ENCODE measurements around the gene GATB.

Gene GATB

DNA sequence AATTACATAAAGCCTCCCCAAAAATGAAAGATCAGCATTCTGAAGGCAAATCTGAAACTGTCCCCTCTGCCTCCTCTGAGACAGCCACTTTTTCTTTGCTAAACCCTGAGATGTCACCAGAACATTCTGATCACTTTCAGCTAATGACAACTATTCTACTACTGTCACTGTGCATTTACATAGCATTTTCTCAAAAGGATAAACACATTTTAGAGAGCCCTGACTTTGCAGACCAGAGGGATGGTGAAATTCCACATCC, 72.1 kb downstream of the GATB start:
- Histone ChIP-seq H3K4me3 (ENCODE audit: control insufficient read depth in 1 of 7, extremely low read depth in 1 of 7, insufficient read depth in 4 of 7, low read depth in 2 of 7, low read length in 6 of 7) (no peak overlapping the region), H3K4me1 (ENCODE audit: control extremely low read depth in 1 of 4, control insufficient read depth in 4 of 4, insufficient read depth in 4 of 4, low read length in 3 of 4) (no peaks in the 10 kb centered on the region), H3K27me3 (replicated peaks in 2 of 5; ENCODE audit: control insufficient read depth in 4 of 5, insufficient read depth in 5 of 5, low read length in 4 of 5) (no peaks in the 10 kb centered on the region), H3K9me3 (ENCODE audit: control extremely low read depth in 1 of 5, control insufficient read depth in 4 of 5, insufficient read depth in 2 of 5, low read depth in 1 of 5, low read length in 4 of 5) (no peaks in the 10 kb centered on the region), H3K27ac (ENCODE audit: insufficient read depth in 1 of 2, low read depth in 1 of 2, low read length in 2 of 2, poor library complexity in 1 of 2, severe bottlenecking in 2 of 2) (no peak overlapping the region), H3K36me3 (ENCODE audit: control insufficient read depth in 4 of 4, insufficient read depth in 4 of 4, low read length in 3 of 4) (peaks cover 0 to 29% (median 19%) of the 10 kb centered on the region in 4 experiments)
- POLR2A ChIA-PET: no interaction called here
- DNase-seq: no peak
- CTCF ChIA-PET: no interaction called here

GRCh38 chr4:151688003-151688784, 72.6 kb downstream of the GATB start:
- no peak overlapping the region for H3K27ac ChIP-seq (ENCODE audit: insufficient read depth in 1 of 2, low read depth in 1 of 2, low read length in 2 of 2, poor library complexity in 1 of 2, severe bottlenecking in 2 of 2)
- 96% methylated on average over 13 of the region's 14 CpGs for WGBS (ENCODE audit: insufficient coverage)
- POLR2A ChIA-PET: no interaction called here
- H3K36me3 ChIP-seq (ENCODE audit: control insufficient read depth in 4 of 4, insufficient read depth in 4 of 4, low read length in 3 of 4): peaks cover 0 to 33% (median 20%) of the 10 kb centered on the region in 4 experiments
- DNase-seq: no peak
- CTCF ChIA-PET: no interaction called here
- H3K27me3 ChIP-seq (replicated peaks in 2 of 5; ENCODE audit: control insufficient read depth in 4 of 5, insufficient read depth in 5 of 5, low read length in 4 of 5): no peaks in the 10 kb centered on the region
- H3K4me1 ChIP-seq (ENCODE audit: control extremely low read depth in 1 of 4, control insufficient read depth in 4 of 4, insufficient read depth in 4 of 4, low read length in 3 of 4): no peaks in the 10 kb centered on the region
- H3K4me3 ChIP-seq (ENCODE audit: control insufficient read depth in 1 of 7, extremely low read depth in 1 of 7, insufficient read depth in 4 of 7, low read depth in 2 of 7, low read length in 6 of 7): no peak overlapping the region
- no peaks in the 10 kb centered on the region for H3K9me3 ChIP-seq (ENCODE audit: control extremely low read depth in 1 of 5, control insufficient read depth in 4 of 5, insufficient read depth in 2 of 5, low read depth in 1 of 5, low read length in 4 of 5)

DNA sequence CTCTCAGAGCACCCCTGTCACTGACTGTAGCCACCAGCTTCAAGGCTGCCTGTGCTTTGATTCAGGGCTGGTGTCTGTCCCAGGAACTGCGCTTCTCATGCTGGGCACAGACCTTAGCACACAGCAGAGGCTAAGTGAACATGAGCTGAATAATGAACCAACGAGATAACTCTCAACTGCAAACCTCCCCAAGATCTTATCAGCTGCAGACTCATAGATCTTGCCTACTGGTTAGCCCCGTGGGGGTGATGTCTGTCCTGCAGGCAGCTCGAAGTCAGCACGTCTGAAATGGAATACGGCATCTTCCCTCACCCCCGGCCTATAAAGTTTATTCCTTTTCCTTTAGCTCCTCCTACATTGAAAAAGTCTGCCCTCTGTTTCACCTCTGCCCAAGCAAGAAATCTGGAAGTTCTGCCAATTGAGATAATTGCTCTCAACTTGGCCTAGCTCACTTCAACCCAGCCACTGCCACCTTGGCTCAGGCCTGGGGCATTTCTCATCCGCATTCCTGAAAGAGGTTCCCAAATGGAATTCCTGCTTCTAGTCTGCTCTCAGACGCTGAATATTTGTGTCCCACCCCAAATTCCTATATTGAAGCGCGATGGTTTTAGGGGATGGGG, 73.7 kb downstream of the GATB start:
- Histone ChIP-seq H3K36me3 (ENCODE audit: control insufficient read depth in 4 of 4, insufficient read depth in 4 of 4, low read length in 3 of 4) (peaks cover 2 to 35% (median 22%) of the 10 kb centered on the region in 4 experiments), H3K27ac (ENCODE audit: insufficient read depth in 1 of 2, low read depth in 1 of 2, low read length in 2 of 2, poor library complexity in 1 of 2, severe bottlenecking in 2 of 2) (no peak overlapping the region), H3K4me1 (ENCODE audit: control extremely low read depth in 1 of 4, control insufficient read depth in 4 of 4, insufficient read depth in 4 of 4, low read length in 3 of 4) (no peaks in the 10 kb centered on the region), H3K27me3 (replicated peaks in 2 of 5; ENCODE audit: control insufficient read depth in 4 of 5, insufficient read depth in 5 of 5, low read length in 4 of 5) (no peaks in the 10 kb centered on the region), H3K4me3 (ENCODE audit: control insufficient read depth in 1 of 7, extremely low read depth in 1 of 7, insufficient read depth in 4 of 7, low read depth in 2 of 7, low read length in 6 of 7) (no peak overlapping the region), H3K9me3 (ENCODE audit: control extremely low read depth in 1 of 5, control insufficient read depth in 4 of 5, insufficient read depth in 2 of 5, low read depth in 1 of 5, low read length in 4 of 5) (no peaks in the 10 kb centered on the region)
- DNase-seq: no peak
- POLR2A ChIA-PET: no interaction called here
- WGBS (ENCODE audit: insufficient coverage): 96% methylated on average over 7 of the region's 11 CpGs
- CTCF ChIA-PET: interaction anchor here (0.8 kb wide), 1 partner anchor 15 kb away, joined by 3 read pairs; no protein-coding TSS in a partner anchor

GRCh38 chr4:151685303-151685702, 75.5 kb downstream of the GATB start:
- Histone ChIP-seq H3K9me3 (ENCODE audit: control extremely low read depth in 1 of 5, control insufficient read depth in 4 of 5, insufficient read depth in 2 of 5, low read depth in 1 of 5, low read length in 4 of 5) (no peaks in the 10 kb centered on the region), H3K27me3 (replicated peaks in 2 of 5; ENCODE audit: control insufficient read depth in 4 of 5, insufficient read depth in 5 of 5, low read length in 4 of 5) (no peaks in the 10 kb centered on the region), H3K4me1 (ENCODE audit: control extremely low read depth in 1 of 4, control insufficient read depth in 4 of 4, insufficient read depth in 4 of 4, low read length in 3 of 4) (no peaks in the 10 kb centered on the region), H3K27ac (ENCODE audit: insufficient read depth in 1 of 2, low read depth in 1 of 2, low read length in 2 of 2, poor library complexity in 1 of 2, severe bottlenecking in 2 of 2) (no peak overlapping the region), H3K36me3 (ENCODE audit: control insufficient read depth in 4 of 4, insufficient read depth in 4 of 4, low read length in 3 of 4) (peaks cover 11 to 48% (median 26%) of the 10 kb centered on the region in 4 experiments), H3K4me3 (ENCODE audit: control insufficient read depth in 1 of 7, extremely low read depth in 1 of 7, insufficient read depth in 4 of 7, low read depth in 2 of 7, low read length in 6 of 7) (no peak overlapping the region)
- POLR2A ChIA-PET: no interaction called here
- CTCF ChIA-PET: no interaction called here
- no peak for DNase-seq
- 98% methylated on average over 5 of the region's 5 CpGs for WGBS (ENCODE audit: insufficient coverage)

DNA sequence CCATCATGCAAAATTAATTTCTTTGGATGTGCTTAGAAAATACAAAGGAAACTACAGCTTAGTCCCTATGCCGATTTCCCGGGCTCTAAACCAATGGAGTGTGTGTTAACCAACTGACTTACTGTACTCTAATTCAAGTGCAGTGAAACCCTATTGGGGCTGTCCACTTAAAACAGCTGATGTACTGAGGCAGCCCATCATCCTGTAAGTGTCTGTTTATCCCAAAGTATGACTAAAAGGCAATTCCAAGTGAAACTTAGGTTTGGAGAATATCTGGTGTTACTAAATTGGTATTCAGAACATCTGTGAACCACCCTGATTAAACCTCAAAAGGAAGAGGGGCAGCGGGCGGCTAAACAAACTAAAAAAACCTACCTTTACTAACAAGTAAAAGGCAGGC, 79.7 kb downstream of the GATB start:
- Histone ChIP-seq H3K27ac (ENCODE audit: insufficient read depth in 1 of 2, low read depth in 1 of 2, low read length in 2 of 2, poor library complexity in 1 of 2, severe bottlenecking in 2 of 2) (no peak overlapping the region), H3K9me3 (ENCODE audit: control extremely low read depth in 1 of 5, control insufficient read depth in 4 of 5, insufficient read depth in 2 of 5, low read depth in 1 of 5, low read length in 4 of 5) (no peaks in the 10 kb centered on the region), H3K27me3 (replicated peaks in 2 of 5; ENCODE audit: control insufficient read depth in 4 of 5, insufficient read depth in 5 of 5, low read length in 4 of 5) (no peaks in the 10 kb centered on the region), H3K4me1 (ENCODE audit: control extremely low read depth in 1 of 4, control insufficient read depth in 4 of 4, insufficient read depth in 4 of 4, low read length in 3 of 4) (no peaks in the 10 kb centered on the region), H3K4me3 (ENCODE audit: control insufficient read depth in 1 of 7, extremely low read depth in 1 of 7, insufficient read depth in 4 of 7, low read depth in 2 of 7, low read length in 6 of 7) (no peak overlapping the region), H3K36me3 (ENCODE audit: control insufficient read depth in 4 of 4, insufficient read depth in 4 of 4, low read length in 3 of 4) (peaks cover 9 to 38% (median 12%) of the 10 kb centered on the region in 4 experiments)
- ChIA-PET POLR2A (no interaction called here), CTCF (no interaction called here)
- 100% methylated on average over 2 of the region's 4 CpGs for WGBS (ENCODE audit: insufficient coverage)
- DNase-seq: no peak

DNA sequence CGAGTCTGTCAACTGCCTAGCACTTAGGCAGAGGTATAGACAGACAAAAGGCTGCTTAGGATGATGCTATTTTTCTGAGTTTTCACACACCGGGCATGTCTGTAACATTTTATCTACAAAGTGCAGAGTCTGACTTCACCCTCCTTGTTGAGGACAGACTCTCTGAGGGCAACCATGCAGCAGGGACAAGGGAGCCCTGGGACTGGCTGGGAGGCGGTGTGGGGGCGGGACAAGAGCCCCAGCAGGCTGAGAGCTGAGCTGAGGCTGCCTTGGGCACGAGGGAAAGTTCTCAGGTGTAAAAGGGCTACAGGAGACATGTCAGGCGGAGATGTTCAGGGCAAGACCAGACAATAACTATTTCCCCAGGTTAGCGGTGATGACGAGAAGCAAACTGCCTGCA, 81.6 kb downstream of the GATB start:
- DNase-seq: no peak
- Histone ChIP-seq H3K36me3 (ENCODE audit: control insufficient read depth in 4 of 4, insufficient read depth in 4 of 4, low read length in 3 of 4) (peaks cover 9 to 38% (median 12%) of the 10 kb centered on the region in 4 experiments), H3K4me3 (ENCODE audit: control insufficient read depth in 1 of 7, extremely low read depth in 1 of 7, insufficient read depth in 4 of 7, low read depth in 2 of 7, low read length in 6 of 7) (no peak overlapping the region), H3K4me1 (ENCODE audit: control extremely low read depth in 1 of 4, control insufficient read depth in 4 of 4, insufficient read depth in 4 of 4, low read length in 3 of 4) (peaks cover 0 to 2% (median 0%) of the 10 kb centered on the region in 4 experiments), H3K9me3 (ENCODE audit: control extremely low read depth in 1 of 5, control insufficient read depth in 4 of 5, insufficient read depth in 2 of 5, low read depth in 1 of 5, low read length in 4 of 5) (no peaks in the 10 kb centered on the region), H3K27me3 (replicated peaks in 2 of 5; ENCODE audit: control insufficient read depth in 4 of 5, insufficient read depth in 5 of 5, low read length in 4 of 5) (no peaks in the 10 kb centered on the region), H3K27ac (ENCODE audit: insufficient read depth in 1 of 2, low read depth in 1 of 2, low read length in 2 of 2, poor library complexity in 1 of 2, severe bottlenecking in 2 of 2) (no peak overlapping the region)
- POLR2A ChIA-PET: no interaction called here
- 96% methylated on average over 8 of the region's 8 CpGs for WGBS (ENCODE audit: insufficient coverage)
- CTCF ChIA-PET: no interaction called here

DNA sequence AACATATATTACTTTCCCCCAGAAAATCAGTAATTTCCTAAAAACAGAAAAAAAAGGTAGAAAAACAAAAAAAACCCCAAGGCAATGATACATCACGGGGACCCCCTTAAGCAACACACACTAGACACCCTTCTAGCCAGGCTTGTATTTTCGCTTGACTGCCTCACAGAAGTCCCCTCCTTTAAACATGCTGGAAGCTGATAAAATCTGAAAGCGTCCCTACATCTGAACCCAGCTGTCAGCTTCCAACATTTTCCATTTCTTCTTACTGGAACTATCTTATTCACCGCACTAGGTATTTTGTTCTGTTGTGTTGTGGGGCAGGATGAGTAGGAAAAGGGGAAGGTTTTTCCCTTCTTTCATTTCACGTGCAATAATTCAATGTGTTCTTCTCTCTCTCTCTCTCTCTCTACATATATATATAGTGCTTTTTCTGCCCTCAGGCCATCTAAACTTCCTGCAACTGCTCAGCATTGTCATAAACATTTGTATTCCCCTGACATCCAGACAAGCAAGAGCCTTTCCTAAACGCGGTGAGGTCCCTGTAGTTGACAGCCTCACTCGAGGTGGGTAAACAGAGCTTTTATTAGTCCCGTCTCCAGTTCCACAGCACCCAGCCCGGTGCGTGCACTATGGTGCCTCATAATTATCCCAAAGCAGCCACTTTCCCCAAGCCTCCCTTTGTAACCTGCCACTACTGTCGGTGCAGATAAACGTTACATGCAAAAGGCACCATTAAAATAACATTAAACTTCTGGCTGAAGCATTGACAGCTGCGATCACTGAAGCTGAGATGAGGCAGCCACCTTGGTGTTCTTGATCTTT, 82.5 kb downstream of the GATB start:
- no peak overlapping the region for H3K4me3 ChIP-seq (ENCODE audit: control insufficient read depth in 1 of 7, extremely low read depth in 1 of 7, insufficient read depth in 4 of 7, low read depth in 2 of 7, low read length in 6 of 7)
- CTCF ChIA-PET: interaction anchor here (0.7 kb wide), 1 partner anchor 79 kb away, joined by 3 read pairs; no protein-coding TSS in a partner anchor
- H3K4me1 ChIP-seq (ENCODE audit: control extremely low read depth in 1 of 4, control insufficient read depth in 4 of 4, insufficient read depth in 4 of 4, low read length in 3 of 4): peaks cover 0 to 2% (median 0%) of the 10 kb centered on the region in 4 experiments
- H3K9me3 ChIP-seq (ENCODE audit: control extremely low read depth in 1 of 5, control insufficient read depth in 4 of 5, insufficient read depth in 2 of 5, low read depth in 1 of 5, low read length in 4 of 5): no peaks in the 10 kb centered on the region
- POLR2A ChIA-PET: no interaction called here
- no peak for DNase-seq
- no peak overlapping the region for H3K27ac ChIP-seq (ENCODE audit: insufficient read depth in 1 of 2, low read depth in 1 of 2, low read length in 2 of 2, poor library complexity in 1 of 2, severe bottlenecking in 2 of 2)
- no peaks in the 10 kb centered on the region for H3K27me3 ChIP-seq (replicated peaks in 2 of 5; ENCODE audit: control insufficient read depth in 4 of 5, insufficient read depth in 5 of 5, low read length in 4 of 5)
- H3K36me3 ChIP-seq (ENCODE audit: control insufficient read depth in 4 of 4, insufficient read depth in 4 of 4, low read length in 3 of 4): peaks cover 2 to 36% (median 10%) of the 10 kb centered on the region in 4 experiments
- WGBS (ENCODE audit: insufficient coverage): 86% methylated on average over 8 of the region's 14 CpGs
